Amniotic stem cell (primary cell): ENCODE results near the gene ETS2.
"Not testable (repeated sequence)": the region's sequence is repeated elsewhere in the genome, so short reads cannot be mapped to it uniquely, and the experiment has no call there.

ENCODE experiments used
- DNase-seq: peaks from one replicate; lab custom pipeline; 2025; lab: John Stamatoyannopoulos, UW

The ETS2 gene

DNA sequence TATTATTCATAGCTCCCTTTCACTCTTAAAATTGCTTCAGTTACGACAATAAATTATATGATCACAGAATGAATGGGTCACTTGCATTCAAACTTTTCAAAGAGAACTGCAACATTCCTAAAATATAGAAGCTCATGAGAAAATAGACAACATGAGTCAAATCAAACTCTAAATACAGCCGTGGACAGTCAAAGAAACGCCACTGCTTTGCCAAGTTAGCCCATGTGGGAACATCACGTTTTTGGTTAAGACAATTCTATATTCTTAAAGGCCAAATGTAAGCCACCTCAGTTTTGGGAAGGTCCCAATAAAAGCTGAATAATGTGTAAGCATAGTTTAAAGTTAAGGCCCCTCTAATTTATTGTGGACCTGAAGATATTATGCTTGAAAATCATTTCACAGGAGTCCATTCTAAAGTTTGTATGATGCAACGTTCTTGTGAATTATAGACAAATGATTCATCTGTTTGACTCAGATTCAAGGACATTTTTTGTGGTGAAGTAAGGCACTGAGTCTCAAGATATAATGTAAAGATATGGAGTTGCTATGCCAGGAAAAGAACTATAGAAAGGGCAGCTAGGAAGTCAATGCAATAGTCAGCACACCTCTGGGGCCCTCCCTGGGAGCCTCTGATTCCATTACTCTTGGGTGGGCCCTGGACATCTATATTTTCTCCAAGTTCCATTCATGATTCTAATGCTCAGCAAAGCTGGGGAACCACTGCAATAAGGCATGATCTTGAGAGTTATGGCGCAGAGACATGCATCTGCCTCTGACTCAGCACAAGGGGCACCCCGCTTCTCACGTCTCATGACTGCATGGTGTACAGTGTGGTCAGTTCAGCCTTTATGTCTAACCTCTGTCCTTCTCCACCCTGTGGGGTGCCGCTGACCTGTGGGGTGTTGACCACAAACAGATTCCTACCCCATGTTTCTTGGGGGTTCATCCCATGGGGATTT, 33.9 kb downstream of the ETS2 start:
- peak; percentile 86 for DNase-seq

DNA sequence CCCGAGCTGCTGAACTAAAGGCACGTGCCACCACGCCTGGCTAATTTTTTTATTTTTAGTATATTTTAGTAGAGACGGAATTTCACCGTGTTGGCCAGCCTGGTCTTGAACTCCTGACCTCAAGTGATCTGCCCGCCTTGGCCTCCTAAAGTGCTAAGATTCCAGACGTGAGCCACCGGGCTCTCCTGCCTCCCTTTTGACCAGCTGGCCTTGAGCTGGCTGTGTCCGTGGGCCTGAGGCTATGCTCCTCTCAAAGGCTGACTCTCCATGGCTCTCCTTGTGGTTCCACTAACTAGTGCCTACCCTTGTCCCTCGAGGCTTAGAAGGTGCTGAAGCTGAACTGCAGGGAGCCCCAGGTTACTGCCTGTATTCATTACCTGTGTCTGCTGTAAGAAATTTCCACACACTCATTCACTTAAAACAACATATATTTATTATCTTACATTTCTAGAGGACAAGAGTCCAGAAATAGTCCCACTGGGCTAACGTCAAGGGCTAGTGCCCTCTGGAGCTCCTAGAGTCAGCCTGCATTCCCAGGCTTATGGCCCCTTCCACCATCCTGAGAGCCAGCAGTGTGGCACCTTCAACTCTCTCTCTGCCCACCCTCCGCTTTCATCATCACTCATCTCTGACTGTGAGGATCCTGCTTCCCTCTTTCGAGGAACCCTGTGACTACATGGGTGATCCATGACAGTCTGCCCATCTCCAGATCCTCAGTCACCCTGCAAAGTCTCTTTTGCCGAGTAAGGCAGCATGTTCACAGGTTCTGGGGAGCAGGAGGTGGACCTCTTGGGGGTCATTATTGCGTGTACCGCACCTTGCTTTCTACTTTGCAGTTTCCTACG, 34.9 kb downstream of the ETS2 start:
- DNase-seq, result no peak

DNA sequence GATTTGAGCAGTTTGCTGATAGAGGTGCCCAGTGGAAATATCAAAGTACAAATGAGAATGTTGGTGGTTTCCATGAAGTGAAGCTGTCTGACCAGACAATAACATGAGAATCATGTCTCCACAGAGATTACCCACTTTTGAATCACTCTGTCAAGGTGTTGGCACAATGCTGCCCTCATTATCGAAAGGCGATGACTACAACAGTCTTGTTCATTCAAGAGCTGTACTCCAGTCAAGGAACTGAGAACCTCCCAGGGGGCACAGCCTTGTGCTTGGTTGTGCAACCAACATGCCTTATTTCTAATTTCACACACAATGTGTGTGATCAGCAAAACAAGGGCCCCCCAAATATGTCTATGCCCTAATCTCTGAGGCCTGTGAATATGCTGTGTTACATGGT, 35.7 kb downstream of the ETS2 start:
- no peak for DNase-seq

DNA sequence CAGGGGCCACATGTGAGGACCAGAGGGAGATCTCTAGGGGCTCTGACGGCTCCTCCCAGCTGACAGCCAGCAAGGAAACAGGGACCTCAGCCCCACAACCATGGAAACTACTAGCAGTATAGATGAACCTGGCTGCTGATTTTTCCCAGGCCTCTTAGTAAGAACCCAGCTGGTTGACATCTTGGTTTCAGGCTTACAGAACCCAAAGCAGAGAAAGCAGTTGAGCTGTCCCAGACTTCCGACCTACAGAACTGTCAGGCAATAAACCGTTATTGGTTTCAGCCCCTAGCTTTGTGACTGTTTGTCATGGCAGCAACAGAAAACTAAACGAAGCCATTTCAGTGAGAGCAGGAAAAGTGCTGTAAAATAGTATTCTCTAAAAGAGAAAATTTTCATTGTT, 36.4 kb downstream of the ETS2 start:
- no peak for DNase-seq

DNA sequence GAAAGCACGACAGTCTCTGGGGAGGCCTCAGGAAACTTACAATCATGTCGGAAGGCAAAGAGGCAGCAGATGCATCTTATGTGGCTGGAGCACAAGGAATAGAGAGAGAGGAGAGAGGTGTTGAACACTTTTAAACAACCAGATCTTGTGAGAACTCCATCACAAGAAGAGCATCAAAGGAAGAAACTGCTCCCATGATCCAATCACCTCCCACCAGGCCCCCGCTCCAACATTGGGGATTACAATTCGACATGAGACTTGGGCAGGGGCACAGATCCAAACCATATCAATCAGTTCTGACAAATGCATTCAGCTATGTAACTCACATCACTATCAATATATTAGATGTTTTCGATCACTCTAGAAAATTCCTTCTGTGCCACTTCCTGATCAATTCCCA, 37.6 kb downstream of the ETS2 start:
- DNase-seq, result no peak

DNA sequence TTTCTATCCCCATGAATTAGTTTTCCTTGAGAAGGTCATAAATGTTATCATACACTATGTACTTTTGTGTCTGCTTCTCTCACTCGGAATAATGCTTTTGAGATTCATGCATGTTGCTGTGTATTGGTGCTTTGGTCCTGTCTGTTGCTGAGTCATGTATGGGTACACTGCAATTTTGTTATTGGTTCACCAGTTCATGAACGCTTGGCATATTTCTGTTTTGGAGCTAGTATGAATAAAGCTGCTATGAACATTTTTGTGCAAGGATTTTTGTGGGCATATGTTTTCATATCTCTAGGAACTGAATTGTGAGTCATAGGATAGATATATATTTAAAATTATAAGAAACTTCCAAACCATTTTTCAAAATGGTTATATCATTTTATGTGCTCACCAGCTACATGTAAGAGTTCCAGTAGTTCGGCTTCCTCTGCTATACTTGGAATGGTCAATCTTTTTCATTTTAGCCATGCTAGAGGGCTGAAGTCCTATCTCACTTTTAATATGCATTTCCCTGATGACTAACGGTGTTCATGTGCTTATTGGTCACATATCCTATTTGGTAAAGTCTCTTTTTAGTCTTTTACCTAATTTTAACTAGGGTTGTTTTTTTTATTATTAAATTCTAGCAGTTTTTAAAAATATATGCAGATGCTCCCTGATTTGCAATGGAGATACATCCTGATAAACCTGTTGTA, 38.2 kb downstream of the ETS2 start:
- peak; percentile 52 for DNase-seq

DNA sequence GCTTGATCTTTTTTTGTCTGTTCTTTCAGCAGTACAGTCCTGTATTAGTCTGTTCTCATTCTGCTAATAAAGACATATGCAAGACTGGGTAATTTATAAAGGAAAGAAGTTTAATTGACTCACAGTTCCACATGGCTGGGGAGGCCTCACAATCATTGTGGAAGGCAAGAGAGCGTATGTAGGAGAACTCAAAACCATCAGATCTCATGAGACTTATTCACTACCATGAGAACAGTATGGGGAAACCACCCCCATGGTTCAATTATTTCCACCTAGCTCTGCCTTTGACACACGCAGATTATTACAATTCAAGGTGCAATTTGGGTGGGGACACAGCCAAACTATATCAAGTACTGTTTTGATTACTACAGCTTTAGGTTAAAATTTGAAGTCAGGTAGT, 39.6 kb downstream of the ETS2 start:
- DNase-seq, result not testable (repeated sequence)

DNA sequence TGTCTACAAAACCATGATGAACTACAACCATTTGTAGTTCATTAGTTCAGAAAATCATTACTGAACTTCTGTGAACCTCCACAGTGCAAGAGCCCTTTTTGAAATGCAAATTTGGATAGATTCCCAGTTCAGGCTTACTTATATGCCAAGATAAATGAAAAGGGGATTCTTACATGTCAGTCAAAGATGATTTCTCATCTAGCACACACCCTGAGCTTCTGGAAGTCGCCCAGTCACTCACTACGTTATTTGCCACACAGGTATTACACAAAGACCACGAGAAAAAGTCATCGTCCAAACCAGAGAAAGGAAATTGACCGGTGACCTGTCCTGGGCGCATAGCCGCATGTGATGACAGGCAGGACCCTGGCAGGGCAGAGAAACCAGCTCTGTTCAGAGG, 41.8 kb downstream of the ETS2 start:
- DNase-seq, result no peak

DNA sequence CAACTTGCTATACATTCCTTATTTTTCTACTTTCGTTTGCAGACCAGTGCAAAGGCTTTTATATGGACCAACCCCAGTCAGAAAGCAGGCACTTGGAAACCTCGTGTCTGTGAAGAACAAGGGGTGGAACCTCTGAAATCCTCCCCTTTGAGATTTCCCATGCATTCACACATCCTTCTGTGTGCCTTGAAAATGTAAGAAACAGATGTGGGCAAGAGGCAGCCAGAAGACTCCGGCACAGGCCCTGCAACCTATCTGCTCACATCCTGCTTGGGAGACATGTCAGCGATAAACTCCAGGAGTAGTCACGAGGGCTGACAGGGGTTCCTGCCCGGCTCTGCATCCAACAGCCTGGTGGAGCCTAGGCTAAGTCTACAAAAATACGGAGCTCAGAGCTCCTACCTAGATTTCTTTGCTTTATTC, 42.5 kb downstream of the ETS2 start:
- DNase-seq, result no peak

DNA sequence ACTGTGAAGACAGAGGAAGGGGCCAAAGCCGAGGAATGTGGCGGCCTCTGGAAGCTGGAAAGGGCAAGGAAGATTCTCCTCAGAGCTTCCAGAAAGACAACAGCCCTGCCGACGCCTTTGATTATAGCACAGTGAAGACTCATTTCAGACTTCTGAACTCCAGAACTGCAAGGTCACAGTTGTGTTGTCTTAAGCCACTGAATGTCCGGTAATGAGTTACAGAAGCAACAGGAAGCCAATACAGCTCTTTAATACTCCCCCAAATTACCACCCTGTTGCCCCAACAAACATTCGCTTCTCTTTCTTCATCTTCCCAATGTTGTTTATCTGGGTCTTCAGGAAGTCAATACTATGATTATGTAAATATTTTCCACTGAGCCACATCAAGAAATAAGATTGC, 44.0 kb downstream of the ETS2 start:
- no peak for DNase-seq

DNA sequence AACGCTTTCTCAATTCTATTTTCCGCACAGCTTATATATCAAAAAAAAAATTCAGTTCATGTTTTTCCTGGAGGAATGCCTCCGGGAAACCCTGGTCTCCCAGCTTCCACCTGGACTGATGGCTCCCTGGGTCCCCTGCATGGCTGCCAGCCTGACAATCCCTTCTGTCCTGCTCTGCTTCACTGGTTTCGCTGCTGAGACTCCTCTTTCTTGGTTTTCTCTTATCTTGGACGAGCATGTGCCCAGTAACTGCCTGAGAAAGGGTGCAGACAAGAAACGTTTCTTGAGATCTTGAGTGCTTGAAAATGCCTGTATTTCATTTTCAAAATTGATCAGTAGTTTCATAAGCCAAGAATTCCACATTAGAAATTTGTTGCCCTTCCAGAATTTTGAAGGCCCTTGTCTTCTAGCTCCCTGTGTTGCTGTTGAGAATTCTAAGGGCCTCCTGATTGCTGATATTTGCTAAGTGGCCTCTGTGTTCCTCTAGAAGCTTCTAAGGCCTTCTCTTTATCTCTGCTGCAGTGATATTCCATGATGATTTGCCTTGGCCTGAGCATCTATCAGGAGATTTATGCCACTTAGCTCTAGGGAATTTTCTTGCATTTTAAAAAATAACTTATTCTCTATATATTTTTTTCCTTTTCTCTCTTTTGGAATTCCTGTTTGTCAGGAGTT, 44.7 kb downstream of the ETS2 start:
- DNase-seq, result no peak

DNA sequence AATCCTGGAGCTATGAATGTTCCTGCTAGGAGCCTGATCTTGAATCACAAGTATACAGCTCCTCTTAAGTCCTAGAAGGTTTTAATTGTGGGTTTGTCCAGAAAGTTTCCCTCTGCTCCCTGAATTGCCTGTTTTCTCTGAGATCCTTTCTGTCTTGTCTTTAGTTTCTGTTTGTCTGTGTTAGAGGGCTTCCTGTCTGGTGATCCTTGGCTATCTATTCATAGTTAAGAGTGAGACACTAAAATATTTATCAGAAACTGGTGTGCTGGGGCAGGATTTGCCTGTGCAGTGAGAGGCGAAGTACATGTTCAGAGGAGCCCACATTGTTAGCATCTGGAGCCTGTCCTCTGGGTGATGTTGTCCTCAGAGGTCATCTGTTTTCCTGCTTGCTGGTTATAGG, 45.4 kb downstream of the ETS2 start:
- DNase-seq, result no peak

DNA sequence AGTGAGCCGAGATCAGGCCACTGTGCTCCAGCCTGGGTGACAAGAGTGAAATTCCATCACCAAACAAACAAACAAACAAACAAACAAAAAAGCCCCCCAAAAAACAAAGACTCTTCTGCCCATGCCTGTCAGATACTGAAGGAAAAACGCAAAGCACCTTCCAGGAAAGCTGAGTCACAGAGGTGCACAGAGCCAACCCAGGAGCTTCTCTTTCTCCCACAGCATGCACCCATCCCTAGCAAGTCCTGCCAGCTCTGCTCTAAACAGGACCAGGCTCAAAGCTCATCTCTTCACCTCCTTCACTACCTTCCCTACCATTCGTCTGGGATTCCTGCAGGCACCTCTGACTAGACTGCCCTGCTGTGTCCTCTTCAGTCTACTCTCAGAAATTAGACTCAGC, 46.5 kb downstream of the ETS2 start:
- DNase-seq, result no peak

DNA sequence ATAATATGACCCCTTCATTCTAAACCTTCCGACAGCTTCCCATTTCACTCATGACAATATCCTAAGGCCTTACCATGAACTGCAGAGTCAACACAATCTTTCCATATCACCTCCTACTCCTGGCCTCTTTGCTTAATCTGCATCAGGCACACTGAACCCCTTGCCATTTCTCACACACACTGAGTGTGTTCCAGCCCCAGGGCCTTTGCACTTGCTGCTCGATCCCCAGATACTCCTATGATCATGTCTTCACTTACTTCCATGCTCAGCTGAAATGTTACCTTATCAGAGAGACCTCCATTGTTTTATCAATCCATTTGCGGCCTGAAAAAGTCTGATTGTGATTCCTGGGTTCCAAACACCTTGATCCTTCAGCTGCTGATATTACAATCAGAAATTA, 47.0 kb downstream of the ETS2 start:
- no peak for DNase-seq

DNA sequence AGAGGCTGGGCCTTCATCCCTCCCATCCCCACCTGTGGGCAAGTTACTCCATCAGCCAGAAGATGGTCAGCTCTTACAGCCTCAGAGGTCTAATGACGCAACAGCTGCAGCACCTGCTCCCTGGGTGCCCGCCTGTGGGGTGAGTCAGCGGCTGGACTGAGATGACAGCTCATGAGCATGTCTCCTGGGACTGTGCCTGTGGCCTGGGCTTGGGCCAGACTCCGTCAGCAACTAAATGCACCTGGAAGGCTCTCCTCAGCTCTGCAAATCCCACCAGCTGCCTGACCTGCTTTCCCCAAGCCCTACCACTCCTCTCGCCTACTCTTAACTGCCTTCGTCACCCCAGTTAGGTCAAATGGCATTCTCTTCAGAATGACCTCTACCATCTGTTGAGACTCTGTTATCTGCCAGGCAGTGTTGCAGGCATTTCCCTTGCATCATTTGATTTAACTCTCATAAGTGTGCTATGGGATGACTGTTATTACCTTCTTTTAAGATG, 47.7 kb downstream of the ETS2 start:
- DNase-seq, result no peak

DNA sequence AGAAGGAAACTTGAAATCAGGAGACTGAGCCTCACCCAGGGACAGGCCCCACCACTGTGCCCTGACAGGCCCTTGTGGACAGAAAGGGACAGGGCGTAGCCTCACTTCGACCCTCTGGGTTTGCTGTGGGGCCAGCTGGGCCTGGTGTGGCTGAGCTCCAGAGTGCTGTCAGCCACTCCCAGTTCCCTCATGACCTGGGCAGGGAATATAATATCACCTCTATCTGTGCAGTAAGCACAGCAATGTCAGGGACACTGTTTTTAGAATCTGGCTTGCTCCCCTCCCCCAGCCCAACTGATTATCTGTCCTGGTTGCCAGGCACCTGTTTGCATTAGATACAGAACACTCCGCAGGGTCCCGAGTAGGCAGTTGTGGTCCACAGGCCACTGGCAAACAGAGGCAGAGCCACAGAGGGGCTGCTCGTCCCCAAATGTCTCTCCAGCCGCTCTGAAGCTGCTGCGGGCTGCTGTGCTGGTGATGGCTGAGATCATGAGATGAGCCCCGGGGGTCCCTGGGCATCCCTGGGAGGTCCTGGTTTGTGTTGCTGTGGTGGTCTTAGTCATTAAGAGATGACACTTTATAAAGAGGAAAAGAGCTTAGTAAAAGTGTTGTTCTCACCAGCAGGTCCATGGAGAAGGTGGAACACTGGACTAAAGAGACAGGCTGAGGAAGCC, 51.6 kb downstream of the ETS2 start:
- no peak for DNase-seq

DNA sequence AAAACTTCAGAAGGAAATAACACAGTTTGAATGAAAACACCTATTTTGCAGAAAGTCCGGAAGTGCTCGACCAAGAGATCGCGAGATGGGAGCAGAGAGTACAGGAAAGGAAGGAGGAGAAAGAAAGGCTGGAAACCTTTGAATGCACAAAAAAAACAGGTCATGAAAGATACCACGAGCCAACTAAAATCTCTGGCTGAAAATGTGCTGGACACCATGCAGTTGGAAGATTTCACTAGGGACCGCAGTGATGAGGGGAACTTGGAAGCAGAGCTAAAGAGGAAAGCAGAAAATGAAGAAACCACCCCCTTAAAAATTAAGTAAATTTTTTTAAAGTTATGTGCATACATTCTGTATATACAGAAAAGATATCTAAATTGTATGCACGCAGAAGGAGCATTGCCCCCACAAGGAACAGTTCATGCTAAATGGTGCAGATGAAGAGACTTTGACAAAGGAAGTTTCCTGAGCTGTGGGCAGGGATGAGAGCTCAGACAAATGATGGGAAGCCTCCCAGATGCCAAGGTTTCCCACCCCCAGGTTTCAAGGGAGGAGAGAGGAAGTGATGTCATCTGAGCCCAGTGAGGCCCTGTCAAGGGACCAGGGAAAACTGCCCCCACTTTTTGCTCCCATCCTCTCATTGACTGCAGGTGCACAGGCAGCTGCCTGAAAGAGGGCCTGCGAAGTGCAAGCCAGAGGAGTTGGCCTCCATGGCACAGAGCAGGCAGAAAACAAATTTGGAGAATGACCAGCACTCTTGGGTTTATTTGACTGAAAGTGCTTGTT, 52.5 kb downstream of the ETS2 start:
- no peak for DNase-seq

DNA sequence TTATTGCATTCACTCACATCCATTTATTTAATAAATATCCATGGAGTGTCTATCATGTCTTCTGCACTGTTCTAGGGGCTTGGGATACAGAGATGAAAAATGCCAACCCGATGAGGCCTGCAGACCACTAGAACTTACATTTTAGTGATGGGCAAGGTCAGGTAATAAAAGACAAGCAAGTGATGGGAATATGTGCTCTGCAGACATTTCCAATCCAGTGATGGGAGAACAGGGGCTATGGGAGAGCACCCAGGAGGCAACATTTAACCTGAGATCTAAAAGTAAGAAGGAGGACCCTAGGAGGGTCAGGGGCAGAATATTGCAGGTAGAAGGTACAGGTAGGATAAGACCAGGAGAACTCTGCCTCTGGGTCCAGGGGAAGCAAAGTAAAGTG, 53.1 kb downstream of the ETS2 start:
- no peak for DNase-seq

DNA sequence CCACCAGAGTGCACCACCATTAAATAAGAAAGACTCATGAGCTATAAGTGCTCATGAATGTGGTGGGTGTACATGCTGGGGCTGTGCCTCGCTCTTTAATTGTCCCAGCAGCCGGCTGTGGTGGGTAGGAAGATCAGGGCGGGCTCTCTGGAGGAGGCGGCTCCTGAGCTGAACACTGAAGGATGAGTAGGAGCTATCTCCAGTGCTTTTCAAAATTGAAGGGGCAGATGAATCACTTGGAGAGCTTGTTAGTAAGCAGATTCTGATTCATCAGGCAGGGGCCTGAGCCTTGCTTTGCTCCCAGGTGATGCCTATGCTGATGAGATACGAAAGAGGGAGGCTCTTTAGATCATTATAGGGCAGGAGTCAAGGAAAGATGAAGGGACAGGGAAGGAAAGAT, 54.1 kb downstream of the ETS2 start:
- DNase-seq, result no peak

DNA sequence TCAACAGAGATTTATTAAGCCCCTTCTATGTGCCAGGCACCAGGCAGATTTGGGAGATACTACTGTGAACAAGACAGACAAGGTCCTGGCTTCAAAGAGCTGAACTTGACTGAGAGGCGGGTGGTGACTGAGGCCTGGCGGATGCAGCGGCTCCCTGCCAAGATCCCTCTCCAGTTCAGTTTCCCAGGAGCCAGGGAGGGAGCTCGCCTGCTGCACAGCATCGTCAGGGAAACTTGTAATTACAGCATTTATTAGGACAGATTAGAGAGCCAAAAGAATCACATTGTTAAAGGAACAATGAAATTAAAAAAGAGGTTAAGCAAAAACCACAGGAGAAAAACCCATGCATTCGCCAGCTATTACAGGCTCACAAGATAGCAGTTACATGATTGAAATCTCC, 55.3 kb downstream of the ETS2 start:
- no peak for DNase-seq
